HG02588 (cell line): ENCODE results near the gene PEAK3.

Source experiments
- ATAC-seq: cut with Tn5 transposase; IDR thresholded peaks from one replicate; pipeline ENCODE4 v1.9.1; 2021; ENCODE audit warnings: mild to moderate bottlenecking, moderate library complexity; ENCODE audit not compliant: unreplicated experiment

PEAK3 gene

DNA sequence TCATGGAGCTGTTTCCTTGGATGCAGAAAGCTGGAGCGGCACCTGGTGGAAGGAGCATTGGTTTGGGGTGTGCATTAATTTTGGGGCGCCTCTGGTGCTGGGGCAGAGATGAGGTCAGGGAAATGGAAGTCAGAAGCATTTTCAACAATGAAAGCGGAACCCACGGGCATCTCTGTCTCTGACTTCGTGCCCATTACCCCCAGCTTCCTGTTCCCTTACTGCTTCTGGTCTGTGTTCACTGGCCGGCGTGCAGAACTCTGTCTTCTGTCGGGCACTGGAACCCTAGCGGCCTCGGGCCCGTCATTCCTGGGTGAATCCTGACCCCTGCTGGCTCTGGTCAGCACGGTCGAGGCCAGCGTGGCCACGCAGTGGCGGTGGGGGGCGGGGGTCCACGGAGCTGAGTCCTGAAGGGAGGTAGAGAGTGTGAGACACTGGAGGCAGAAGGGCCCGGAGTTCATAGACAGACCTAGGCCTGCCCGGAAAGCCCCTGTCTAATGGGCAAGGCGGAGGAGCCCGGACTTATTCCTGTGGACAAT, 33.9 kb upstream of the PEAK3 start:
- no peak for ATAC-seq

DNA sequence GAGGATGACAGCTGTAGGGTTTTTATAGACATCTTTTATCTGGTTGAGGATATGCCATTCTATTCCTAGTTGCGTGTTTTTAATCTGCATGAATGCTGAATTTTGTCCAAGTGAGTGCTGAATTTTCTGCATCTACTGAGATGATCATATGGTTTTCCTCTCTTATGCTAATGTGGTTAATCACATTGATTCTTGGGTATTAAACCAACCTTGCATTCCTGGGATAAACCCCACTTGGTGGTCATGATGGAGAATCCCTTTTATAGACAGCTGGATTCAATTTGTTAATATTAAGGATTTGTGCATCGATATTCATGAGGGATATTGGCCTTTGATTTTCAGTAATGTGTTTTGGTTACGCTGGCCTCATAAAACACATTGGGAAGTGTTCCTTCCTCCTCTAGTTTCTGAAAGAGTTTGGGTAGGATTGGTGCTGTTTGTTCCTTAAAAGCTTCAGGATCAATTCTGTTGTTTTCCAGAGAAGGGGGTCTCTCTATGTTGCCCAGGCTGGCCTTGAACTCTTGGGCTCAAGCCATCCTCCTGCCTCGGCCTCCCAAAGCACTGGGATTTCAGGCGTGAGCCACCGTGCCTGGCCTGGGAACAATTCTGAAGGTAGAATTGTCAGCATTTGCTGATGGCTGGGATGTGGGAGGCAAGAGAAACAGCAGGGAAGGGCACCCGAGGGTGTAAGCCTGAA, 33.3 kb upstream of the PEAK3 start:
- no peak for ATAC-seq

DNA sequence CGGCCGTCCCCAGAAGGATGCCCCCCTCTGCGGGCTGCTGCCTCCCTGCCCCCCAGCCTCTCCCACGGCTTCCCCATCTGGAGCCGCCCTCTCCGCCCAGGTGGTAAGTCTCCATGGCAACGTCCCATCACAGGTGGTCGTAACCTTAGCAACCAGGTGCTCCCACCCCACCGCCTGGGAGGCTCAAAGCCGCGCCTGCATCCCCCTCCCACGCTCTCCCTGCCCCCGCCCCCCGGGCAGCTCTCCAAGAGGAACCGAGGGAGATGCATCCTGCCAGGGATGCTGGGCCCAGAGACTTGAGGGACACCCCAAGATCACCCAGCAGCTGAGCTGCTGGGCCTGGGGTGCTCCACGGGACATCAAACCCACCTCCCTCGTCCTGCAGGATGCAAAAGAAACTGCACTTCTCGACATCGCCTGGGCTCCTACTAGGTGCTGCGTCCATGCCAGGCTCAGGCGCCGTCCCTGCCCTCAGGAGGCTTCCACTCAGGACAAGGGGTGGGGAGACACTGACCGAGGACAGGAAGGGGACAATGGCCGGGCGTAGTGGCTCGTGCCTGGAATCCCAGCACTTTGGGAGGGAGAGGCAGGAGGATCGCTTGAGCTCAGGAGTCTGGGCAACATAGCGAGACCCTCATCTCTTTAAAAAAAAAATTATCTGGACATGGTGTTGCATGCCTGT, 31.0 kb upstream of the PEAK3 start:
- ATAC-seq: no peak

GRCh38 chr19:2311093-2311492, 29.1 kb upstream of the PEAK3 start:
- no peak for ATAC-seq

DNA sequence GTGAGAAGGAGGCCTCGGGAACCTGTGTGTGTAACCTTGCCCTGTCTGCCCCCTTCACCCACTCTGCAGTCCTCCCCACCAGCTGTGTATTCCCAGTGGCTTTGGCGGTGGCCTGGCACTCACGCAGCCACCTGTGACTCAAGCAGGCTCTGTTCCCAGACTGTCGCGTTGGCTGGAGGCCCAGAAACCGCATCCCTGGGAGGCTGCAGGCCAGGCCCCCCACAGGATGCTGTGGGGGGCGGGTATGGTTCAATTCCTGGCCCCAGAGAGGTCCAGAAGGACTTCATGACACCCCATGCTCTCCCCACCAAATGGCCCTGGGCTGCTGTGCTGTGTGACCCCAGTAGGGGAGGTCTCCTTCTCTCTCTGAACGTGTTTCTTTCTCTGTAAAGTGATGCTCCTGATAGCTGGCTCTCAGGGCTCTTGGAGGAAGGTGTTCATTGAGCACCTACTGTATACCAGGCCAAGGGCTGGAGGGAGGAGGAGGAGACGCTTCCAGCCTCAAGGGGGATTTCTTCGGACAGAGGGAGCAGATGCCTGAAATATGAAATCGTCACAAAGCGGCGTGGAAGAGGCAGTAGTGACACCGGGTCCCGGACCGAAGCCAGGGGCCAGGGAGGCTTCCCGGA, 27.9 kb upstream of the PEAK3 start:
- no peak for ATAC-seq

DNA sequence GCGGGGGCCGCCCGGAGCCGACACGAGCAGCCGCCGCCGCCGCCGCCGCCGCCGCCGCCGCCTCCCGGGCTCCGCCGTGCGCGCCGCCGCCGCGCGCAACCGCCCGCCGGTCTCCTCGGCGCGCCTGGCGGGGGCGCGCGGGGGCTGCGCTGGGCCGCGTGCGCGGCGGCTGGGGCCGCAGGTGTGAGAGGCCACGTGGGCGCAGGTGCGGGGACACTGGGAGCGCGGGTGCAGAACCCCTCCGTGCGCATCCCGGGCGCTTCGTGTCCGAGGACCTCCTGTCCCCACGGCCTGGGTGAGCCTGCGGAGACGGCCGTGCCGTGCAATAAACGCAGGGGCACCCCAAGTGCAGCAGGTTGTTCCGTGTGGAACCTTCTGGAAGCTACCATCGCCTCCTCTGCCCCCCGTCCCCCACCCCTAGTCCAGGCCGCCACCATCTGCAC, 26.2 kb upstream of the PEAK3 start, which contains the start of gene LINGO3:
Gene LINGO3, minus strand, starts transcription at position 41 of the 443 bp plus-strand sequence. CDS start 16,378 bp downstream, outside the sequence.
- ATAC-seq: no peak

GRCh38 chr19:2307518-2308012, 25.6 kb upstream of the PEAK3 start:
- ATAC-seq: no peak

DNA sequence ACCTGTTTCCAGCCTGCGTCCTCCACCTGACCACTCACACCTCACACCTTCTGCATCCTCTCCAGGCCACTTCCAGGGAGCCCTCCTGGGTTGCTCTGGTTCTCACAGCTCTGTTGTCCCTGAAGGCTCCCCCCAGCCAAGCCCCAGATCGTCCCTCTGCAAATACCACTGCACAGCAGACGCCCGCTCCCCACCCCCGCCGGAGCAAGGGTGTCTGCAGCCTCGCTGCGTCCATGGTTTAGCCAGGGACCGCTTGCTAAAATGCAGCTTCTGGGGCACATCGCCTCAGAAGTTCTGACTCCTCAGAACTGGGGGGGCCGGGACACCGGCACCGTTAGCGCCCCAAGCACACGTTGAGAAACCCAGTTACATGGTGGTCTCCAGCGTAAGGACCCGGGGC, 25.0 kb upstream of the PEAK3 start:
- ATAC-seq: no peak

GRCh38 chr19:2306281-2306806, 24.4 kb upstream of the PEAK3 start:
- no peak for ATAC-seq

- no peak for ATAC-seq
These were observed 23.7 kb upstream of the PEAK3 start for GRCh38 chr19:2305452-2306280.

- no peak for ATAC-seq
These were observed 21.3 kb upstream of the PEAK3 start for GRCh38 chr19:2303211-2303798.

- no peak for ATAC-seq
These were observed 20.6 kb upstream of the PEAK3 start for GRCh38 chr19:2302319-2303210.

DNA sequence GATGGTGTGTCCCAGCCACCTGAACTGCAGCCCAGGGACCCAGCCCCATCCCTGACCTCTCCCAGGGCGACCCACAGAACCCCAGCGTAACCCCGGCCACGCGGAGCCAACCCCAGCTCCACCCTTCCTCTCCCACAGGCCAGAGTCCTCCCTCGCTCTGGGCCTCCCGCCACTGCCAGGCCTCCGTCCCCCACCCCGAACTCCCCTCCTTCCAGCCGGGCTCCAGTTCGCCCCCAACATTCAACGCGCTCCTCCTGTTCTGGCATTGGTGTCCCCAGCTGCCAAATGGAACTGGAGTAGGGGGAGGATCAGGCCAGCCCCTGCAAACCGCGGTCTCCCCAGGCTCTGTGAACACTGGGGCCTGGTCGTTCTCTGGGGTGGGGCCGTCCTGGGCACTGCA, 18.6 kb upstream of the PEAK3 start:
- no peak for ATAC-seq

- no peak for ATAC-seq
These were observed 14.2 kb upstream of the PEAK3 start for GRCh38 chr19:2296141-2296540.

DNA sequence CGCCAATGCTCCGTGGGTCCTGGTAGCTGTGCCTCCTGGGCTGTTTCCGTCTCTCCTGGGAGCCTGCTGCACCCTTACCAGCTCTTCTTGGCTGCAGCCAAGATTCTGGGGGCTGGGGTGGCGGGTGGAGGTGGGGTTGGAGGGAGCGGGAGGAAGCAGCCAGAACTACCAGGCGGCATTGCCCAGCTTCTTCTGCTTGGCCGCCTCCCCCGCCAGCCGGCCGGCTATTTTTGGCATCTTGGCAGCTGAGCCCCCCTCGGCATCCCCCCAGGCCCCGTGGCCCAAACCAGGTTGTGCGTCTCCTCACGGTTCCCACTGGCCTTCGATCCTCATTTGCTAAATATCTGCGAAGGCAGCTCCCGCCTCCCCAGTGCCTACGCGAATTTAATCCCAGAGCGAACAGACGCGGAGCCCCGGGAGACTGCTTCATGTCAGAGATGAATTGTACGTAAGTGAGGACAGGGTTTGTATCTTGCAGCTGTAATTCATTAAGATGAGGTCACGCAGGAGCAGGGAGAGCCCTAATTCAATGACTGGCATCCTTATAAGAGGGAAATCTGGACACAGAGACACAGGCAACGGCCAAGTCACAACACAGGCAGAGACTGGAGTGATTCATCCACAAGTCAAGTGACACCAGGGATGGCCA, 12.8 kb upstream of the PEAK3 start:
- no peak for ATAC-seq

DNA sequence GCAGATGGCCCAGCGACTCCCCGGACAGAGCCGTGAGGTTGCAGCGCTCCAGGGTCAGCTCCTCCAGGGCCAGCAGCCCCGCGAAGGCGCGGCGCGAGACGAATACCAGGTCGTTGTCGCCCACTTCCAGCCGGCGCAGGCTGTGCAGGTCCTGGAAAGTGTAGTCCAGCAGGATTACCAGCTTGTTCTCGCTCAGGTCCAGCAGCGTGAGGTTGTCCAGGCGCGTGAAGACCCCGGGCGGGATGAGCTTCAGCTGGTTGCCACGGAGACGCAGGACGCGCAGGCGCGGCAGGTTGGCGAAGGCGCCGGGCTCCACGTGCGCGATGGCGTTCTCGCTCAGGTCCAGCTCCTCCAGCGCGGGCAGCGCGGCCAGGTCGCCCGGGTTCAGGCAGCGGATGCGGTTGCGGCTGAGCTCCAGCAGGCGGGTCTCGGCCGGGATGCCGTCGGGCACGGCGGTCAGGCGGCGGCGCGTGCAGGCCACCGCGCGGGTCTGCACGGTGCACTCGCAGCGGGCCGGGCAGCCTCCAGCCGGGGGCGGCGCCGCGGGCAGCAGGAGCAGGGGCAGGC, 9.3 kb upstream of the PEAK3 start:
- ATAC-seq: no peak

DNA sequence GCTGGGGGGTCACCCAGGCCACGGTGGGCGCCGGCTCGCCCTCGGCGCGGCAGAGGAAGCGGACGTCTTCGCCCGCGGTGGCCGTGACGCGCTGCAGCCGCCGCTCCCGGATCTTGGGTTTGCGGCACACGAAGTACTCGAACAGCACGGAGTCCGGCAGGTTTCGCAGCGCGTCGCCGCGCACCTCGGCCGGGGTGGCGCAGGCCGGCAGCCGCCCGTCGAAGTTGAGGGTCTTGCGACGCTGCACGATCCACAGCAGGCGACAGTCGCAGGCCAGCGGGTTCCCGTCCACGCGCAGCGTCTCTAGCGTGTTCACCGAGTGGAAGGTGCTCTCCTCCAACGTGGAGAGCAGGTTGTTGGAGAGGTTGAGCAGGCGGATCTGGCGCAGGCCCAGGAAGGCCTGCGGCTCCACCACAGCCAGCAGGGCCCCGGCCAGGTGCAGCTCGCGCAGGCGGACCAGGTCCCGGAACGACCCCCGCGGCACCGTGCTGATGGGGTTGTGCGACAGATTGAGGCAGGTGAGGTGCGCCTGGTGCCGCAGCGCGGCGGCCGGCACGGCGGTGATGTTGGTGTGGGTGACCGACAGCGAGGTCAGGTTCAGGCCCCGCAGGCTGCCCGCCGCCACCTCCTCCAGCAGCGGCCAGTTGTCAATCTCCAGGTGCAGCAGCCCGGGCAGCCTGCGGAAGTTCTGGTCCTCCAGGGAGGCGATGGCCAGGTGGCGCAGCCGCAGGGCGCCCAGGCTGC, 8.6 kb upstream of the PEAK3 start:
- no peak for ATAC-seq
